Stimulated activated CD8-positive, alpha-beta memory T cell treated with anti-CD3 and anti-CD28 coated beads, Interleukin-2, amount 100 ng/mL, for 48 hours (primary cell): Measurements from ENCODE around the gene WDTC1.
A peak's percentile ranks its signal among the peaks of the same experiment; 100 is the strongest.

Experiments used
- DNase-seq, 2 donors: peaks; one replicate each; pipeline ENCODE4 v3.0.0-alpha.2; 2020; ENCODE audit warnings: low read depth in 2 of 2

Gene WDTC1

GRCh38 chr1:27301052-27301422 lies 66.6 kb downstream of the WDTC1 start:
- DNase-seq: no peak

- DNase-seq: no peak
These were observed 67.3 kb downstream of the WDTC1 start for GRCh38 chr1:27301582-27302199.

- no peak for DNase-seq
These were observed 68.2 kb downstream of the WDTC1 start for GRCh38 chr1:27302612-27303011.

GRCh38 chr1:27303509-27303908 lies 69.1 kb downstream of the WDTC1 start:
- DNase-seq: no peak

GRCh38 chr1:27306071-27306470 lies 71.6 kb downstream of the WDTC1 start:
- DNase-seq: no peak

GRCh38 chr1:27306892-27307761 lies 72.7 kb downstream of the WDTC1 start:
- no peak for DNase-seq

- no peak for DNase-seq
These were observed 73.6 kb downstream of the WDTC1 start for GRCh38 chr1:27307874-27308598.

GRCh38 chr1:27314169-27314568 lies 79.7 kb downstream of the WDTC1 start:
- DNase-seq: no peak

- DNase-seq: no peak
These were observed 80.3 kb downstream of the WDTC1 start for GRCh38 chr1:27314737-27315136.

- DNase-seq: no peak
These were observed 82.4 kb downstream of the WDTC1 start for GRCh38 chr1:27316860-27317259.

- DNase-seq: no peak
These were observed 83.7 kb downstream of the WDTC1 start for GRCh38 chr1:27318136-27318535.

GRCh38 chr1:27318596-27318995 lies 84.2 kb downstream of the WDTC1 start:
- DNase-seq: no peak

GRCh38 chr1:27321813-27322568 lies 87.6 kb downstream of the WDTC1 start, which contains the start of gene TMEM222:
Gene TMEM222, plus strand, starts transcription at chr1:27322163. Its CDS starts 35 bp downstream, at chr1:27322198.
- peak; percentile 95 to 97 for DNase-seq

- DNase-seq: no peak
These were observed 88.3 kb downstream of the WDTC1 start for GRCh38 chr1:27322569-27323240.

GRCh38 chr1:27325286-27325685 lies 90.9 kb downstream of the WDTC1 start:
- DNase-seq: no peak

- no peak for DNase-seq
These were observed 93.5 kb downstream of the WDTC1 start for GRCh38 chr1:27327964-27328363.

- no peak for DNase-seq
These were observed 96.4 kb downstream of the WDTC1 start for GRCh38 chr1:27330786-27331185.

- DNase-seq: no peak
These were observed 97.0 kb downstream of the WDTC1 start for GRCh38 chr1:27331426-27331825.

GRCh38 chr1:27331922-27332321 lies 97.5 kb downstream of the WDTC1 start:
- no peak for DNase-seq

GRCh38 chr1:27332536-27333281 lies 98.3 kb downstream of the WDTC1 start:
- DNase-seq: peak in 1 of 2 donors; percentile 36
